K562 (cell line): ENCODE data around the gene MKS1. TPM values are rescaled to one million over a fixed set of nuclear protein-coding genes. Genes with fewer than 3 reads are reported as not detected.
A peak's percentile ranks its signal among the peaks of the same experiment; 100 is the strongest.

Experiments used
- ARID1B ChIP-seq: fragments of 450-650 bp; IDR thresholded peaks from 2 replicates; pipeline ENCODE4 v1.6.1; 2016; ENCODE audit warnings: antibody characterized with exemption, mild to moderate bottlenecking, inconsistent platforms
- ATF4 ChIP-seq: fragments of 450-650 bp; formaldehyde crosslinking; IDR thresholded peaks from 2 replicates; pipeline ENCODE4 v1.4.0; 2022; ENCODE audit warnings: mild to moderate bottlenecking, moderate library complexity
- DNMT1 ChIP-seq: fragments of 450-650 bp; IDR thresholded peaks from 2 replicates; pipeline ENCODE4 v1.6.1; 2016; ENCODE audit warnings: antibody characterized with exemption, mild to moderate bottlenecking
- E2F3 ChIP-seq: fragments of 250-450 bp; sonication (Bioruptor Pico); IDR thresholded peaks from 2 replicates; pipeline ENCODE4 v1.4.0; 2020; ENCODE audit warnings: mild to moderate bottlenecking
- EGR1 ChIP-seq: fragments of 450-650 bp; conservative IDR thresholded peaks from 2 replicates; pipeline ENCODE4 v1.6.1; 2017; ENCODE audit warnings: mild to moderate bottlenecking
- ESRRA ChIP-seq: fragments of 450-650 bp; IDR thresholded peaks from 2 replicates; pipeline ENCODE4 v1.6.1; 2014; ENCODE audit warnings: low read depth, mild to moderate bottlenecking, moderate library complexity, borderline replicate concordance
- GABPA ChIP-seq: fragments of 200-800 bp; sonication (Bioruptor generic); conservative IDR thresholded peaks from 2 replicates; pipeline ENCODE4 v1.6.1; 2016; ENCODE audit warnings: low read depth, missing genetic modification characterization, missing compliant biosample characterization
- GABPB1 ChIP-seq: sonication (generic); formaldehyde crosslinking; IDR thresholded peaks from 2 replicates; pipeline ENCODE4 v1.8.0; 2022; ENCODE audit warnings: mild to moderate bottlenecking, missing genetic modification reagents
- HSF4 ChIP-seq: fragments of 250-450 bp; sonication (Bioruptor Pico); IDR thresholded peaks from 2 replicates; pipeline ENCODE4 v2.1.2; 2022; ENCODE audit warnings: mild to moderate bottlenecking, moderate library complexity, borderline replicate concordance
- MAFK ChIP-seq: IDR thresholded peaks from 2 replicates; pipeline ENCODE4 v1.6.1; 2011; ENCODE audit warnings: low read length, improper control_type of control experiment
- MBD1 ChIP-seq: fragments of 250-450 bp; sonication (Bioruptor Pico); IDR thresholded peaks from 2 replicates; pipeline ENCODE4 v1.8.0; 2022; ENCODE audit warnings: inconsistent platforms
- NFIC ChIP-seq: fragments of 450-650 bp; IDR thresholded peaks from 2 replicates; pipeline ENCODE4 v1.6.1; 2017; ENCODE audit warnings: mild to moderate bottlenecking, inconsistent platforms
- POLR2A ChIP-seq: fragments of 450-650 bp; conservative IDR thresholded peaks from 2 replicates; pipeline ENCODE4 v1.6.1; 2016
- SMARCE1 ChIP-seq: fragments of 450-650 bp; IDR thresholded peaks from 2 replicates; pipeline ENCODE4 v1.7.1; 2016; ENCODE audit warnings: mild to moderate bottlenecking
- TEAD2 ChIP-seq: fragments of 450-650 bp; IDR thresholded peaks from 2 replicates; pipeline ENCODE4 v1.6.1; 2016; ENCODE audit warnings: missing genetic modification characterization, control low read depth, missing compliant biosample characterization
- UBTF ChIP-seq, 2 experiments: IDR thresholded peaks; 2 replicates each; pipeline ENCODE4 v1.6.1; 2012; ENCODE audit warnings: improper control_type of control experiment in 2 of 2, low read depth in 2 of 2, low read length in 2 of 2, borderline replicate concordance in 1 of 2
- YBX1 ChIP-seq: fragments of 450-650 bp; IDR thresholded peaks from 2 replicates; pipeline ENCODE4 v1.7.1; 2016; ENCODE audit warnings: mild to moderate bottlenecking
- ZBTB11 ChIP-seq, 3 experiments: fragments of 200-800 bp in 1 of 3; fragments of 250-450 bp in 1 of 3; fragments of 450-650 bp in 1 of 3; sonication (Bioruptor Pico) in 1 of 3; sonication (Bioruptor generic) in 1 of 3; formaldehyde crosslinking in 1 of 3; IDR thresholded peaks; 2 replicates each; pipeline versions ENCODE4 v1.6.1 to v1.8.0; 2016 to 2022; ENCODE audit warnings: mild to moderate bottlenecking in 2 of 3, missing genetic modification characterization in 2 of 3, missing compliant biosample characterization in 1 of 3, moderate library complexity in 1 of 3
- ZC3H8 ChIP-seq: fragments of 450-650 bp; IDR thresholded peaks from 2 replicates; pipeline ENCODE4 v1.6.1; 2017
- ZFP1 ChIP-seq: fragments of 450-650 bp; formaldehyde crosslinking; IDR thresholded peaks from 2 replicates; pipeline ENCODE4 v1.4.0; 2020; ENCODE audit warnings: mild to moderate bottlenecking, mixed read lengths
- ZNF253 ChIP-seq: fragments of 250-450 bp; sonication (Bioruptor Pico); conservative IDR thresholded peaks from 2 replicates; pipeline ENCODE4 v1.6.1; 2021; ENCODE audit warnings: mild to moderate bottlenecking
- polyA plus RNA-seq, 8 experiments: library from polyadenylated mRNA; depleted of rRNA in 4 of 8; stranded (reverse) in 5 of 8; unstranded in 3 of 8; fragments of >200 nt; fragmentation: Nextera tagmentation in 2 of 8; fragmentation: Illumina TruSeq in 1 of 8; extraction: Ambion mirVana in 2 of 8; extraction: Trizol in 1 of 8; gene quantifications; 2 replicates each; pipeline versions ENCODE4 v1.2.1 to v1.2.3, GENCODE V29; 2011 to 2014; ENCODE audit warnings: inconsistent platforms in 1 of 8, missing spikeins in 1 of 8
- total RNA-seq, 7 experiments: library from RNA; depleted of rRNA in 6 of 7; stranded (reverse); fragments of >200 nt in 6 of 7; fragmentation: Illumina TruSeq in 2 of 7; extraction: Trizol in 2 of 7; gene quantifications; 2 replicates each; pipeline versions ENCODE4 v1.2.1 to v1.2.3, GENCODE V29; 2011 to 2021; ENCODE audit warnings: low replicate concordance in 1 of 7

The MKS1 gene
- total and polyA plus RNA-seq, 9 of the 15 experiments (the other 6 are each of a cell fraction or from before 2014, with no cell fraction given): 16.3 to 31.0 (median 25.9) TPM

GRCh38 chr17:58189436-58190146 is 29.5 kb downstream of the MKS1 start (continued):
- TF ChIP-seq ZBTB11 (CRISPR knock-in tag; IDR thresholded peaks at IDR 0.05) (0 out of 6 replicates have a peak, but pooled peaks of 1 of the 3 experiments have one; percentile 47), ZFP1 (CRISPR knock-in tag) (no peak), GABPB1 (CRISPR knock-in tag) (0 out of 2 replicates have a peak, but pooled peaks have one; percentile 23), NFIC (peak; percentile 53), UBTF (IDR thresholded peaks at IDR 0.05; ENCODE audit: borderline replicate concordance in 1 of 2, low read depth in 2 of 2, low read length in 2 of 2) (no peak), DNMT1 (no peak), HSF4 (CRISPR knock-in tag) (no peak), MAFK (no peak), ZNF253 (CRISPR knock-in tag) (no peak), GABPA (tag) (peak; percentile 35), ESRRA (no peak), SMARCE1 (0 out of 2 replicates have a peak, but pooled peaks have one; percentile 35), ARID1B (0 out of 2 replicates have a peak, but pooled peaks have one; percentile 21), TEAD2 (tag) (no peak), POLR2A (no peak), ATF4 (CRISPR knock-in tag) (no peak), MBD1 (CRISPR knock-in tag) (no peak), ZC3H8 (no peak), EGR1 (no peak), E2F3 (CRISPR knock-in tag) (peak; percentile 14; the same call in 1 of the 2 replicates), YBX1 (no peak)
